NOMO-1 treated with dmso at 0.1 percent for 144 hours (cell line): ENCODE measurements around the gene TRIM67.

Source experiments
- DNase-seq: peaks from one replicate; lab custom pipeline; 2025; ENCODE audit not compliant: unreplicated experiment; lab: John Stamatoyannopoulos, UW

The TRIM67 gene

DNA sequence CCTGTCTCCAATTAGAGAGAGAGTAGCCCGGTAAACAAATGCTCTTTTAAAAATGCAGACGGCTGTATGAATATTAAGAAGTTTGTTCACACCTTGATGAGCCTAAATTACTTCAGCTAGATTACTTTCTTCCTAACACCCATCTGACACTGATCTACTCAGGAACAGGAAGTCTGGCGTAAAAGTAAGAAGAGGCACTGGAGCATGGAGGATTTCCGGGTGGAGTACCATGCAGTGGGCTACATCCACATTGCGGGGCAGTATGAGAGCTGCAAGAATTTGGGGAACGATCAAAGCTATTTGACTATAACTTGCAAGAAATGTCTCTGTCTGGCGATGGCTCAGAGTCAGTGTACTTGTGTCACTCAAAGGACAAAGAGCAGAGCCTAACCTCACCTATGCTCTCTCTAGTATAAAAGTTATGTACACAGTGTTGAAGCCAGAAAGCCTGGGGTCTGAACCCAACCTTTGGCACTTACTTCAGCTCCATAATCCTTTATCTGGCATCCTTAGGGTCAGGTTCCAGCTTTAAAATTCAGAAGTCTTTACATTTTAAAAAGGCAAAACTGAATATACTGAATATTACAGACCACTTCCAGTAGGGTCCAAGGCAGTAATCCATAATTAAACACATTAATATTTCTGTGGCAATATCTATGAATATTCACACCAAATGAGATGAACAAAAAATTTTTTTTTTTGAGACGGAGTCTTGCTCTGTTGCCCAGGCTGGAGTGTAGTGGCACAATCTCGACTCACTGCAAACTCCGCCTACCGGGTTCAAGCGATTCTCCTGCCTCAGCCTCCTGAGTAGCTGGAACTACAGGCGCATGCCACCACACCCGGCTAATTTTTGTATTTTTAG is 71.2 kb downstream of the TRIM67 start:
- DNase-seq: no peak

DNA sequence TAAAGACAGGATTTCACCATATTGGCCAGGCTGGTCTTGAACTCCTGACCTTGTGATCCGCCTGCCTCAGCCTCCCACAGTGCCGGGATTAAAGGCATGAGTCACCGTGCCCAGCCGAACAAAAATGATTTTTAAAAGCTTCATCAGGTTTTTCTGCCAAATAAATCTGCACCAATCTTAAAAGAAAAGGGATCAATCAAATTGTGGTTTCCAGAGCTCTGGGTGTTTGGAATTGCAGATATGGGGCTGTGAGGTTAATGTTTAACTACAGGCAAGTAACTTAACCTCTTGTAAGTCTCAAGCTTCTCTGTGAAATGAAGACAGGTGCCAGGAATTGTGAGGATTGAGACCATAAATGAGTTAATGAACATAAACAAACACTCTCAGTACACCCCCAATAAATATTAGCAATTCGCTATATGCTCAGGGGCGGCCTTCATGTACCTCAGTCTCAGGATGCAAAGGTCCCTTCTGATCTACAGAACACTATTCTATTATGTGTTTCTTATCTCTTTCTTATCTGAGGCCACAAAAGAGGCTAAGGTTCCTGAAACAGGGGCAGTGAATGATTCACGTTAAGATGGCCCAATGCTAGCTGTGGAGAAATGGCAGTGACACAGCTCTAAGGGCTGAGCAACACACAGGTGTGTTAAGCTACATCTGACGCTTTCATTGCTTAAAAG is 72.0 kb downstream of the TRIM67 start:
- no peak for DNase-seq

DNA sequence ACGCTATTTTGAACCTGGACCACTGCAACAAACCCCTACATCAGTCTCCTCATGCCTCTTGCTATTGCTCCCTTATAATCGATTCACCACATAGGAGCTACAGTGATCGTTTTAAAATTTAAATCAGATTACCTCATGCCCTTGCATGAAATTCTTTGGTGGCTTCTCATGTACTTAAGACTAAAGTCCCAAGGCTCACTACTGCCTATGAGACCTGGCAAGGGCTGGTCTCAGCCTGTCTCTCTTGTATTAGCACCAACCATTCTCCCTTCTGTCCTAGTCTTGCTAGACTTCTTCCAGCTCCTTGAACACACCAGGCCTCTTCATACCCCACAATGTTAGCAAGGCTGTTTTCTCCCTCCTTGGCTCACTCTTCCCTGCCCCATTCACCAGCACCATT is 72.6 kb downstream of the TRIM67 start:
- DNase-seq: no peak

DNA sequence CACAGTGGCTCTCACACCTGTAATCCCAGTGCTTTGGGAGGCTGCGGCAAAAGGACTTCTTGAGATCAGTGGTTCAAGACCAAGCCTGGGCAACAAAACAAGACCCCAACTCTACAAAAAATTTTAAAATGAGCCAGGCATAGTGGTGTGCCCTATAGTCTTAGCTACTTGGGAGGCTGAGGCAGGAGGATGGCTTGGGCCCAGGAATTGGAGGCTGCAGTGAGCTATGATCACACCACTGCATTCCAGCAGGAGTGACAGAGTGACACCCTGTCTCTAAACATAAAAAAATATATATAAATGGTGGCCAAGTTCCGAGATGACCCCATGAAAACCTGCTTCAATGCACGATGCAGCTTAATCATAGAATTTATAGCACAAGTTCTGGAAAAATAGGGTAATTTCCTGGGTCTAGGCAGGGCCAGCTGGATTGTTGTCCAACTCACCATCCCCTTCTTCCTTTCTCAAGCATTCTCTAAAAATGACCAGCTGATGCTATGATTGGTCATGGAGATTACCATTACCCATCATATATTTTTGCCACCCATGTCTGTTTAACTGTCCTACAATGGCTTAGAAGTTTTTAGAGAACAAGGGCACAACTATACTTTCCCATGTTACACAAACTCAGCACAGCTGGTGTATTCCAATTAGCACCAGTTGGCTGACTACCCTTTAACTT is 73.8 kb downstream of the TRIM67 start:
- DNase-seq: no peak

DNA sequence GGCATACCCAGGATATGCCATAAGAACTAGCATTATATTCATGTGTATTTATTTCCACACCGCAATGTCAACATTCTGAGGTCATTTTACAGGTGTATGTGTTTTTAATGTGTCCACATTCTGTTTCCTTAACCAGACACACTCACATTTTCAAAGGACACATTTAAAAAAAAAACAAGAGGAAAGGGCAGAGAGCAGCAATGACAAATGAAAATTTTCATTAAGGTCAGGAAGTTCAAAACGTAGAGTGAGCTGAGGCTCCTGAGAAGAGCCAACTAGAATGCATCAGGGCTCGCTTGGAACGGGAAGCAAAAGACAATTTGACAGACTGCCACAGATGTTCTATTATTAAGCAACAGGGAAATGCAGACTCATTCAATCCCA is 74.3 kb downstream of the TRIM67 start:
- DNase-seq: no peak

DNA sequence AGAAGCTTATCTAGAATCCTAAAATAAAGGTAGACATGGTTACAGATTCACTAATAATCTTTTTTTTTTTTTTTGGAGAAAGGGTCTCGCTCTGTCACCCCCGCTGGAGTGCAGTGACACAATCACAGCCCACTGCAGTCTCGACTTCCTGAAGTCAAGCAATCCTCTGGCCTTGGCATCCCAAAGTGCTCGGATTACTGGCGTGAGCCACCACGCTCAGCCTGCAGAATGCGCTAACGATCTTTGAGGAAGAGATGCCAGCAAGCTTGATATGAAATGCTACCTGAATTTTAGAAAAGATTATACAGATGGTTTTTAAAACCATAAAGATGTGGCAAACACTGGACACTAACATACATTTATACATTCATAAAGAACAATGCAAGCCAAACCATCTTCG is 75.1 kb downstream of the TRIM67 start:
- DNase-seq: no peak

DNA sequence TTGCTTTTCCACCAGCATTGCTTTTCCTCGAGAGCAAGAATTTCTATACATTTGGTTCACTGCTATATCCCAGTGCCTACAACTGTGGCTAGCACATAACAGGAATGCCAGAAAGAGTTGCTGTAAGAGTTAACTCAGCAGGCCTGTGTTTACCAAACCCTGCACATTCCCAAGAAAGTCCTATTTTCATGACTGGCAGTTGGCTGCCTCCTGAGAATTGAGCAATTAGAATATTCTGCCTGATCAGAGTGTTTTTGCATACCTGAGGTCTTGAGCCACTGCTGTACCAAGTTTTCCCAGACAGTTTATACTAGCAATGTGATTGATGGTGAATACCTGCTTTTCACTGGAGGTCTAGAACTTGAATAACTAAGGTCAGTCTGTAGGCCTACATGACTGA is 76.4 kb downstream of the TRIM67 start:
- DNase-seq: no peak

DNA sequence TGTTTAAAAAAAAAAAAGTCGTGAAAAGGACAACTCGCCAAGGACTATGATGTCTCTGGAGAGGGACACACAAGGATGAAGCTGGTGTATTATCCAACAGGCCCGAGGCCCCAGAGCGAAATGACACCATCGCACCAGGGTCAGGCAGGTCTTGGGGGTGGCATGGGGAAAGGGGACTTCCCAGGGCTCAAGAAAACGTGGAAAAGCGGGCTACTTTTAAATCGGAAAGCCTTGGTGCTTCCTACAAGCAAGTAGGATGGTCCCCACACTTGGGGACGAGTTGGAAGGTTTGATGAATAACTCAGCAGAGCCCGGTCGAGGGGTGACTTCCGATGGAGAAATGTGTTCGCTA is 78.6 kb downstream of the TRIM67 start:
- no peak for DNase-seq

DNA sequence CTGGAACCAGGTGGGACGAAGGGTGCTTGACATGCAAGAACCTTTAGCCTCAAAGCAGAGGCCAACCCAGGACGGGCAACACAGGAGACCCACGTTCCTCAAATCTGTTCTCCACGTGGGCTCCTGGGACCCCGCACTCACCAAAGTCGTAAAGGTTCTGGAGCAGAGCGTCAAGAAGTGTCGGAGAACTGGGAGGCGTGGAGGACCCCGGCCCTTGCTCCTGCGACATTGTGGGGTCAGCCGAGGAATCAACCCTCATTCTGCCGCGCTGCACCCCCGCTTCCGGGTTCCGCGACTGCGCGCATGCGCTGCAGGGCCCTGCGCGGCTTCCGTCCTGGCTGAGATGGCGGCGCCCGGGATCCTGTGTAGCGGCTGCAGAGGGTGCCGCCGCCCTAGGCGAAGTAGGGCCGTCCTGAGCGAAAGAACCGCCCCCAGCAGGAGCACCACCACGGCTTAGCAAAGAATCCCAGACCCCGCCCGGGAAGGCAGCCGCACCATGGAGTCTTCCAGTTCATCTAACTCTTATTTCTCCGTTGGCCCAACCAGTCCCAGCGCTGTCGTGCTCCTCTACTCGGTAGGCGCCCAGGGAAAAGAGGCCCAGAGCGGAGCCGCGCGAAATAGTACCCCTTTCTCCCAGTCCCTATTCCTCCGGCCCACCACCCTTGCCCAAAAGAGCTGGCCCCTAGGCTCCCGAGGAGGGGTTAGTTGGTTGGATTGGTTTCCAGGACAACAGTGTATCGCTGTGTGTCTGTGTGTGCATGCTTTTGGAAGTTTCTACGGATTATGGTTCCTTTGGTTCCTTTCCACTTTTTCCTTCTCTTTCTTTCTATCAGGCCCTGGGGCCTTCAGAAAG is 79.3 kb downstream of the TRIM67 start, which contains the start of gene GNPAT:
Gene GNPAT (plus strand): TSS at position 330 of the 853 bp plus-strand sequence. CDS start 167 bp downstream, at position 497.
- DNase-seq: peak; percentile 53

DNA sequence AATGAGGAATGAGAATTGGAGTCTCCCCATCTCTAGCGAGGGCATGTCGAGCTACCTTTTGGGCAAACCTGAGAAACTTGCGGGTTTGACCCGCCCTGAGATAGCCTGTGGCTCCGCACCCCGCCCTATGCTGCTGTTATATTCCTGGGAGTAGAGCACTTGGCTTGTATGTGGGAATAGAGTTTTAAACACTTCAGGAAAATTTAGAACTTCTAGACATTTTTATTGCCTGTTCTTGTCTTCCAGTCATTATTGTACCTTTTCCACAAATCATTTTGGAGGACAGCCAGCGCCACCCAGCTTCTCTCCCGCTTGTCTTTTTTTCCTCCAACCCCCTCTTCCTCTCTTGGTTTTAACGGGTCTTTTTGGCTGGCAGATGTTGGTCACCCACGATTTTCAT is 79.9 kb downstream of the TRIM67 start:
- peak; percentile 4 for DNase-seq

DNA sequence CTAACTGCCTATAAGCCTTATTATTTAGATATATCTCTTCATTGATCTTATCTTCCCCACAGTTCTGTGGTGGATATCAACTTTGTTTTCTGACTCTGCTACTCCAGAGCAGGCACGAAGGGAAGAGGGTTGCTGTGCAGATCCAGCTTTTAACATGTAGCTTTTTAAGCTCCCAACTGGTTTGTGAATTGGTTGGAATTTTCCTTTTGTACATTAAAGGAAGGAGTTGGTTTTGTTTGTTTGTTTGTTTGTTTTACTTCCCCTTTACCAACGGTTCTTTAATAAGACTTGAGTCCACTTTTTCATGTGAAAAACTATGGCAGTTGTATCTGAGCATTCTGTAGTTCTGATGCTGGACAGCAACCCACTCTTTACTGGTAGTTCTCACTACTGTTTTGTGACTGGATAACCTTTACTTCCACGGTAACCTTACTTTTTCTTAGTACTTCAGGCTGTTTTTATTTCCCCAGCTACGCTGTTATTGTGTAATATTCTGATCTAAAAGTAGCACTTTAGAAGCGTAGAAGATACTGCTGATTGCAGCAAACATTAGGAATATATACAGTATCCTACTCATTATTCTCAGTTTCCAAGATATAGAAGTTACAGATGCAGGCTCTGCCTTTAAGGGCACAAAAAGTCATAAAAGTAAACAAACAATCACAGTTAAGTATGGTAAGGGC is 80.8 kb downstream of the TRIM67 start:
- DNase-seq: no peak

DNA sequence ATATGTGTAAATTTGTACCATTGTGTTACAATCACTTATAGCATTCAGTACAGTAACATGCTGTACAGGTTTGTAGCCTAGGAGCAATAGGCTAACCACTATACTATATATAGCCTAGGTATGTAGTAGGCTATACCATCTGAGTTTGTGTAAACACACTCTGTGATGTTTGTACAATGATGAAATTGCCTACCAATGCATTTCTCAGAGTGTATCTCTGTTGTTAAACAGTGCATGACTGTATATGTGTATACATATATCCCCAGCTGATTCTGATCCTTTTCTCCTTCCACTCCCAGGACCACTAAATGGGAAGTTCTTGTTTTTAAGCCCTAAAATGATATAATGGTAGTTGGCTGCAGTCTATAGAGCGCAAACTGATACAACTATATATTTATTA is 86.9 kb downstream of the TRIM67 start:
- DNase-seq: no peak

DNA sequence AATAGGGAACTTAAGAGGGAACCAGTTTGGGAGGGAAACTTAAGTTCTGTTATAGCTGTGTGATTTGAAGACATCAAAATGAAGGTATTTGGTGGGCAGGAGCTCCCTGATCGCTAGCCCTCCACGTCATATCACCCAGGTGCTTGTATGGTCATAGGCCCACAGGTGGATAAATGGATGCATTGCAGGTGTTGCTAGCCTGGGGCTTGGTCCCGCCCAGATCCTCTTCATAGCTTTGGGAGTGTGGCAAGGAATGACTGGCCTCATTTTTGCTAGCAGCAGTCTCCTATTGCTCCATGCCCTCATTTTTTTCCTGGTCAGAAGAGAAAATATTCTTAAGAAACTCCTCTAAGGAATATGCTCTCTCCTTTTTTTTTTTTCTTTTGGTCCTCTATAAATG is 90.5 kb downstream of the TRIM67 start:
- DNase-seq: no peak

DNA sequence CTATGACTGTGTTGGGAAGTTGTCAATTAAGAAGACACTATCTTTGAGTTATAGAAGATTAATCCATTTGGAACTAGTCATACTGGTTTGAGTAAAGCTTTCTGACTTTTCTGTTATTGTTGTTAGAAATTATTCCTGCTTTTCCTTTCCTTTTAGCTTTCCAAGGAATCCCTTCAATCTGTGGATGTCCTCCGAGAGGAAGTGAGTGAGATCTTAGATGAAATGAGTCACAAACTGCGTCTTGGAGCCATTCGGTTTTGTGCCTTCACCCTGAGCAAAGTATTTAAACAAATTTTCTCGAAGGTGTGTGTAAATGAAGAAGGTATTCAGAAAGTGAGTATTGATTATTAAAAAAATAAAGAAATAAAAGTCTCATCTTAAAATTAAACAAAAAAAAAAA is 98.5 kb downstream of the TRIM67 start:
- no peak for DNase-seq

DNA sequence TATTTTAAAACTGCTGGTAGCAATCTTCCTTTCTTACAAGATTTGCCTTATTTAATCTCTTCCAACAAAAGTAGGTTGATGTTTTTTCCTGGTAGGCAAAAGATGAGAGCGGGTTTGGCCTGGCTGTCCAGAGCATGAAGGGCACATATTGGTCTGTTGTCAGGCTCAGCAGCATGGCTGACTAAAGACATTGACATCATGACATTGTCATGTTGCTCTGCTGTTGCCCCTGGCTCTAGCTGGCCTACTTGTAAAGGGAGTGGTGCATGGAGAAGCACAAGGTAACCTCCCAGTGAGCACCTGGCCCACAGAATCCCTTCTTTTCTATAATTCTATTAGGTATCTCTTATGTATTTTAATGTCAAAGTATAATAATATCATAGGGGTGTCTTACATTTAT is 102.8 kb downstream of the TRIM67 start:
- no peak for DNase-seq

DNA sequence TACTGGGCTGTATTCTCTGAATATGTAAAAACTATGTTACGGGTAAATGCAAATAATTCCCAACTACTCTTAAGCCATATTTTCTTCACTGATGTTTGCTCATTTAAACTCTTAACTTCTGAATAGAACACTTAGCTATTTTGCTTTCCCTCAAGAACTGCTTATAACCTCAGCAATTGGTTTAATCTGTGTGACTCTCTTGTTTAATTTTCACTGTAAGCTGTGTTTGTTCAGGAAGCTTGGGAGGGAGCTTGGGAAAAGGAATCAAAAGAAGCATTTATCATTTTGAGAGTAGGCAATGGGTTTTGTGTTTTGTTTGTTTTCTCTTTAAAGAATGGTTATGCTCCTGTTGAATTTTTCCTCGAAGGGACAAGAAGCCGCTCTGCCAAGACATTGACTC is 103.5 kb downstream of the TRIM67 start:
- DNase-seq: no peak

DNA sequence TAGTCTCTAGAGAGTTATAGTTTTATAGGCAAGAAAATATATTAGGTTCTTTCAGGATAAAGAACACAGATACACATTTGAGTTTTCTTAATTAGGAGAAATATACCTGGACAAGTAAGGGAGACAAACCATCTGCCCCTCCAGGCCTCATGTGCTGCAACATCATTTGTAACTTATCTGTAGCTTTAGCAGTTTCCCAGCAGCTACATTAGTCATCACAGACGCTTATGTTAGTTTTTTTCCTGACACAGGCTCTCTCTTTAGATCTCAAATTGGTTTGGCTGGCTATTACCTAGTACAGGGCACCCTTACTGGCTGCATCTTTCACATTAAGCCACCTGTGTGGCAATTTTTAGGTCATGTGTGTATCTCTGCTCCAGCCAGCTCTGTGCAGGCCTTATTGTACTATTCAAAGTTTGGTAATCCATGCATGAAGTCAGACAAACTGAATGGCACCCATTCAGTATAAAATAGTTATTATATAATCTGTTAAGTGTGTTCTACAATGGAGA is 105.0 kb downstream of the TRIM67 start:
- DNase-seq: no peak
